Trophoblast cell (in vitro differentiated cells and primary cell): ENCODE results near the gene HOXA10.
A peak's percentile ranks its signal among the peaks of the same experiment; 100 is the strongest.

Source experiments
- DNase-seq, 2 donors: peaks; one replicate each; pipeline ENCODE4 v3.0.0-alpha.2; 2016
- H2AFZ ChIP-seq: 2 replicates; pipeline ENCODE4 v1.6.1; 2013; ENCODE audit warnings: low read length, moderate library complexity, mild to moderate bottlenecking; ENCODE audit not compliant: insufficient read depth, poor library complexity
- H2AK5ac ChIP-seq: 2 replicates; pipeline ENCODE4 v1.6.1; 2013; ENCODE audit warnings: mild to moderate bottlenecking, low read length
- H2BK120ac ChIP-seq: 2 replicates; pipeline ENCODE4 v1.6.1; 2013; ENCODE audit warnings: low read length, mild to moderate bottlenecking, moderate library complexity; ENCODE audit not compliant: insufficient read depth, poor library complexity
- H2BK12ac ChIP-seq: 2 replicates; pipeline ENCODE4 v1.6.1; 2013; ENCODE audit warnings: mild to moderate bottlenecking, low read length, moderate library complexity
- H2BK5ac ChIP-seq: 2 replicates; pipeline ENCODE4 v1.6.1; 2013; ENCODE audit warnings: low read length, low read depth, moderate library complexity, mild to moderate bottlenecking; ENCODE audit not compliant: poor library complexity
- H3K14ac ChIP-seq: 2 replicates; pipeline ENCODE4 v1.6.1; 2013; ENCODE audit warnings: mild to moderate bottlenecking, low read length
- H3K18ac ChIP-seq: 2 replicates; pipeline ENCODE4 v1.6.1; 2013; ENCODE audit warnings: mild to moderate bottlenecking, low read length
- H3K23ac ChIP-seq: 2 replicates; pipeline ENCODE4 v1.6.1; 2013; ENCODE audit warnings: low read length
- H3K27ac ChIP-seq: 2 replicates; pipeline ENCODE4 v1.5.1; 2013; ENCODE audit warnings: low read depth, mild to moderate bottlenecking, inconsistent platforms, low read length, moderate library complexity
- H3K27me3 ChIP-seq: 2 replicates; pipeline ENCODE4 v1.6.1; 2013; ENCODE audit warnings: inconsistent platforms, mild to moderate bottlenecking, low read length, moderate library complexity; ENCODE audit not compliant: insufficient read depth
- H3K36me3 ChIP-seq, 2 experiments: 1 replicate in 1 of 2; 2 replicates in 1 of 2; pipeline ENCODE4 v1.6.1; 2013; ENCODE audit warnings: low read length in 2 of 2, mild to moderate bottlenecking in 2 of 2, moderate library complexity in 1 of 2; ENCODE audit not compliant: insufficient read depth in 2 of 2, control insufficient read depth in 1 of 2
- H3K4ac ChIP-seq: 2 replicates; pipeline ENCODE4 v1.6.1; 2013; ENCODE audit warnings: low read depth, mild to moderate bottlenecking, low read length, moderate library complexity
- H3K4me1 ChIP-seq, 2 experiments: 1 replicate in 1 of 2; 2 replicates in 1 of 2; pipeline ENCODE4 v1.6.1; 2013; ENCODE audit warnings: low read length in 2 of 2, mild to moderate bottlenecking in 2 of 2, moderate library complexity in 1 of 2; ENCODE audit not compliant: insufficient read depth in 2 of 2, control insufficient read depth in 1 of 2
- H3K4me2 ChIP-seq: 2 replicates; pipeline ENCODE4 v1.6.1; 2013; ENCODE audit warnings: inconsistent platforms, mild to moderate bottlenecking, low read length, moderate library complexity
- H3K4me3 ChIP-seq: 2 replicates; pipeline ENCODE4 v1.5.1; 2013; ENCODE audit warnings: mild to moderate bottlenecking, low read depth, low read length, inconsistent platforms
- H3K79me1 ChIP-seq: one replicate; pipeline ENCODE4 v1.6.1; 2013; ENCODE audit warnings: low read length
- H3K79me2 ChIP-seq: 2 replicates; pipeline ENCODE4 v1.6.1; 2013; ENCODE audit warnings: low read length, mild to moderate bottlenecking; ENCODE audit not compliant: control insufficient read depth, insufficient read depth, poor library complexity
- H3K9ac ChIP-seq: 2 replicates; pipeline ENCODE4 v1.6.1; 2013; ENCODE audit warnings: mild to moderate bottlenecking, low read length
- H3K9me3 ChIP-seq: 2 replicates; pipeline ENCODE4 v1.6.1; 2013; ENCODE audit warnings: low read depth, mild to moderate bottlenecking, control low read depth, inconsistent platforms, low read length; ENCODE audit not compliant: insufficient read depth
- H4K12ac ChIP-seq: 2 replicates; pipeline ENCODE4 v1.6.1; 2013; ENCODE audit warnings: low read depth, mild to moderate bottlenecking, low read length, moderate library complexity
- H4K8ac ChIP-seq: 2 replicates; pipeline ENCODE4 v1.6.1; 2013; ENCODE audit warnings: low read depth, mild to moderate bottlenecking, low read length, moderate library complexity
- H4K91ac ChIP-seq: one replicate; pipeline ENCODE4 v1.6.1; 2013; ENCODE audit warnings: low read depth, mild to moderate bottlenecking, low read length, moderate library complexity
- WGBS: extraction: QIAGEN DNeasy Blood & Tissue Kit; methylation state at CpG from one replicate; pipeline ENCODE4 v1.1.7; 2013; ENCODE audit warnings: missing lambda C conversion rate; ENCODE audit not compliant: insufficient read length, insufficient coverage; ENCODE audit errors: extremely low coverage; 5-methylcytosine and 5-hydroxymethylcytosine counted together

Gene HOXA10

DNA sequence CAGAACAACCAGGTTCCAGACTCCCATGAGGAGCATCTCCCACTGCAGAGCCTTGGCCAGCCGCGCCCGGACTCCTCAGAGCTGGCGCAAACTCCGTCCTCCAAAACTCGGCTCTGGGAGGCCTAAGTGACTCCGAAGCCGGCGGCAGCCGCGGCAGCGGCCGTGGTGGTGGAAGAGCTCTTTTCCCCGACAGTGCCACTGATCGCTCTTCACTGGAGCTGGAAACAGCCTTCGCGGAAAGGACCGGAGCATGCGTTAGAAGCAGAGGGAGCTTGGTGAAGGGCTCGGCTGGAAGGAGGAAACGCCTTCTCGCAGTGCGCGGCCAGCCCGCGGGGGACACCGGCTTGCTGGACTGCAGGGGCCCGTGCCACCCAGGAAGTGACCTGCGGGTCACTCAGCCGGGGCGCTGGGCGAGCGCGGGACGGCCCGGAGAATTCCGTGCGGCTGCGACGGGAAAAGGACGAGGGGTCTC, 30.8 kb upstream of the HOXA10 start:
- Histone ChIP-seq H3K79me1 (no peaks in the 10 kb centered on the region), H2BK12ac (no peak overlapping the region), H3K4me1 (peaks cover 11 to 17% of the 10 kb centered on the region in 2 experiments), H3K18ac (no peak overlapping the region), H3K79me2 (no peaks in the 10 kb centered on the region), H3K23ac (no peak overlapping the region), H4K12ac (no peak overlapping the region), H2AFZ (no peak overlapping the region), H3K4ac (no peak overlapping the region), H3K4me2 (peak overlapping the region; percentile 44), H3K14ac (no peak overlapping the region), H3K27ac (no peak overlapping the region), H2AK5ac (no peak overlapping the region), H2BK5ac (no peak overlapping the region), H4K8ac (no peak overlapping the region), H4K91ac (no peak overlapping the region), H3K27me3 (peaks cover 77% of the 10 kb centered on the region), H3K9ac (no peak overlapping the region), H2BK120ac (no peak overlapping the region), H3K36me3 (no peaks in the 10 kb centered on the region), H3K4me3 (peak overlapping the region; percentile 8), H3K9me3 (peaks cover 12% of the 10 kb centered on the region)
- no CpG with 5 or more reads among the region's 41 CpGs for WGBS
- peak in 1 of 2 donors; percentile 20 for DNase-seq

DNA sequence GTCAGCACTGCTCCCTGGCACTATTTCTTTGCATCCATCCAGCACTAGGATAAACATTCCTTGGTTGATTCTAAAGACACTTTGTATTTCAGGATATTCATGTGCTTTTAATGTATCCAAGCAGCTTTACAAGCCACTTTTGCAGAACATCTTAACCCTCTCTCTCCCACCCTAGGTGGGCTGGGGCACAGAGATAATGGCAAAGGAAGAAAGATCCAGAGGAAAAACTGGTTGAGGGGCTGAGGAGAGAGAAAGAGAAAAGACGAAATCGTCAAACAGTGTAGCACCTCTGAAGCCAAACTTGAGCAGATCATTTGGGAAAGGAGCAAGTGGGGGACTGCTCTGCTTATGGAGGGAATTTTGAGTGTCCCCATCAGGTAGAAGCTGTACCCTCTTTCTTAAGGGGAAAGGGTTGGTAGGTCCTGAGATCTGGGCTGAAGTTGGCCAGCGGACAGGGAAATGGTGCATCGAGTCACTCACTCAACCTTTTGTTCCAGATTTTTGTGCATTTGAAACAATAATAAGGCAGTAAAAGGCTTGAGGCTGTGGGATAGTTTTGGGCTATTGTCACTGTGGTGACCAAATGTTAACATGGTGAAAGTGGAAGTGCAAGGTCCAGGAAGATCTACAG, 30.0 kb upstream of the HOXA10 start:
- no peak overlapping the region for H3K18ac ChIP-seq
- peaks cover 12% of the 10 kb centered on the region for H3K9me3 ChIP-seq
- H4K8ac ChIP-seq = no peak overlapping the region
- no CpG with 5 or more reads among the region's 4 CpGs for WGBS
- no peak overlapping the region for H2BK120ac ChIP-seq
- H4K91ac ChIP-seq = no peak overlapping the region
- H2BK5ac ChIP-seq = no peak overlapping the region
- H3K14ac ChIP-seq = no peak overlapping the region
- no peaks in the 10 kb centered on the region for H3K79me1 ChIP-seq
- no peaks in the 10 kb centered on the region for H3K79me2 ChIP-seq
- no peak overlapping the region for H3K23ac ChIP-seq
- no peak overlapping the region for H2AFZ ChIP-seq
- H3K27ac ChIP-seq = no peak overlapping the region
- no peak overlapping the region for H2AK5ac ChIP-seq
- no peak overlapping the region for H2BK12ac ChIP-seq
- no peak overlapping the region for H3K4me2 ChIP-seq
- DNase-seq = no peak
- H3K9ac ChIP-seq = no peak overlapping the region
- peaks cover 85% of the 10 kb centered on the region for H3K27me3 ChIP-seq
- H3K36me3 ChIP-seq = no peaks in the 10 kb centered on the region
- no peak overlapping the region for H3K4ac ChIP-seq
- no peak overlapping the region for H3K4me3 ChIP-seq
- H3K4me1 ChIP-seq = peaks cover 14 to 17% of the 10 kb centered on the region in 2 experiments
- no peak overlapping the region for H4K12ac ChIP-seq

DNA sequence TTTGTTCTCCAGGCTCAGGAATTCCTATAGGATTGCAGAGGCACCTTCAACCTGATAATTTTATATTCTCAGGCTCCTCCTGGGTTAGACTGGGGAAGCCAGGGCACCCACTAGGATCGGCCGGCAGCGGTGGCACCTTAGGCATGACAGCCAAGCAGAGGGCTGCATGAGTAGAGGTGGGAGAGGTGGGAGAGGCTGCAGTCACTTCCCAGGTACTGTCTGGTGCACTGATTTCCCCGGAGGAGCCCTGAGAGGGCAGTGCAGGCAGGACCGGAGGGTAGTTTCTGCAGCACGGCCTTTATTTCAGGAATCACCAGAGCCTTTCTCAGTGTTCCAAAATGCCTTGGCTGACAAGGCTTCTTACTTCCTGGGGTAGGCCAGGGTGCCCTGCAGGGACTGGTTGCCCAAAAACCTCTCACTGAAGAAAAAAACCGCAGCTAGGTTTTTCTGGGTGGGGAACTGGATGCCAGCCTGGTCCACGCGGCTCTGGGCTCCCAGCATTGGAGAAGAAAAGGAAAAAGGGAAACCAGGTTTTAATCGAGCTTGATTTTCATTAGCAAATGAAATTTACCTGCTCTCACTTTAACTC, 29.3 kb upstream of the HOXA10 start:
- H2BK5ac ChIP-seq = no peak overlapping the region
- no peak overlapping the region for H2BK12ac ChIP-seq
- no peak overlapping the region for H2AFZ ChIP-seq
- no peak for DNase-seq
- no CpG with 5 or more reads among the region's 10 CpGs for WGBS
- no peak overlapping the region for H4K8ac ChIP-seq
- H3K4ac ChIP-seq = no peak overlapping the region
- no peak overlapping the region for H4K91ac ChIP-seq
- no peak overlapping the region for H3K18ac ChIP-seq
- H3K27ac ChIP-seq = no peak overlapping the region
- no peak overlapping the region for H3K23ac ChIP-seq
- no peak overlapping the region for H2BK120ac ChIP-seq
- no peak overlapping the region for H3K14ac ChIP-seq
- no peak overlapping the region for H3K4me3 ChIP-seq
- H3K4me2 ChIP-seq = no peak overlapping the region
- peaks cover 15% of the 10 kb centered on the region for H3K9me3 ChIP-seq
- no peaks in the 10 kb centered on the region for H3K79me2 ChIP-seq
- no peaks in the 10 kb centered on the region for H3K79me1 ChIP-seq
- peaks cover 86% of the 10 kb centered on the region for H3K27me3 ChIP-seq
- no peaks in the 10 kb centered on the region for H3K36me3 ChIP-seq
- H3K9ac ChIP-seq = no peak overlapping the region
- H4K12ac ChIP-seq = no peak overlapping the region
- H2AK5ac ChIP-seq = no peak overlapping the region
- peaks cover 16 to 20% of the 10 kb centered on the region in 2 experiments for H3K4me1 ChIP-seq

DNA sequence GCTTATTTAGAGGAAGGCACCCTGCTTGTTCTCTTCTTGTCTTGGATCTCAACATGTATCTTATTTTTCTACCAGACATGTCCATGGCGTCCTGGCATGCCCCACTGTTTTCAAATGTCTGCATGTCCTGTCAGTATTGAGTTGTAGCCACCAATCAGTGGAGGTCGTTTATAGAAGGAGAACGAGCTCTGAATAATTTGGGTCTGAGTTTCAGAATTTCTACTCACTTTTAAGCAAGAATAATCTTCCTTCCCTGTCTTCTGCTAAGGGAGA, 28.7 kb upstream of the HOXA10 start:
- Histone ChIP-seq H3K23ac (no peak overlapping the region), H4K91ac (no peak overlapping the region), H3K4me2 (no peak overlapping the region), H3K27ac (no peak overlapping the region), H3K4me1 (peaks cover 16 to 20% of the 10 kb centered on the region in 2 experiments), H2AK5ac (no peak overlapping the region), H3K4ac (no peak overlapping the region), H4K12ac (no peak overlapping the region), H2BK5ac (no peak overlapping the region), H2BK12ac (no peak overlapping the region), H3K14ac (no peak overlapping the region), H3K9me3 (peaks cover 15% of the 10 kb centered on the region), H4K8ac (no peak overlapping the region), H3K18ac (no peak overlapping the region), H3K27me3 (peaks cover 86% of the 10 kb centered on the region), H2AFZ (no peak overlapping the region), H3K79me1 (no peaks in the 10 kb centered on the region), H3K4me3 (no peak overlapping the region), H2BK120ac (no peak overlapping the region), H3K36me3 (no peaks in the 10 kb centered on the region), H3K79me2 (no peaks in the 10 kb centered on the region), H3K9ac (no peak overlapping the region)
- WGBS = no CpG with 5 or more reads among the region's 3 CpGs
- DNase-seq = no peak
